ENCODE data around the gene LRP10.

DNA sequence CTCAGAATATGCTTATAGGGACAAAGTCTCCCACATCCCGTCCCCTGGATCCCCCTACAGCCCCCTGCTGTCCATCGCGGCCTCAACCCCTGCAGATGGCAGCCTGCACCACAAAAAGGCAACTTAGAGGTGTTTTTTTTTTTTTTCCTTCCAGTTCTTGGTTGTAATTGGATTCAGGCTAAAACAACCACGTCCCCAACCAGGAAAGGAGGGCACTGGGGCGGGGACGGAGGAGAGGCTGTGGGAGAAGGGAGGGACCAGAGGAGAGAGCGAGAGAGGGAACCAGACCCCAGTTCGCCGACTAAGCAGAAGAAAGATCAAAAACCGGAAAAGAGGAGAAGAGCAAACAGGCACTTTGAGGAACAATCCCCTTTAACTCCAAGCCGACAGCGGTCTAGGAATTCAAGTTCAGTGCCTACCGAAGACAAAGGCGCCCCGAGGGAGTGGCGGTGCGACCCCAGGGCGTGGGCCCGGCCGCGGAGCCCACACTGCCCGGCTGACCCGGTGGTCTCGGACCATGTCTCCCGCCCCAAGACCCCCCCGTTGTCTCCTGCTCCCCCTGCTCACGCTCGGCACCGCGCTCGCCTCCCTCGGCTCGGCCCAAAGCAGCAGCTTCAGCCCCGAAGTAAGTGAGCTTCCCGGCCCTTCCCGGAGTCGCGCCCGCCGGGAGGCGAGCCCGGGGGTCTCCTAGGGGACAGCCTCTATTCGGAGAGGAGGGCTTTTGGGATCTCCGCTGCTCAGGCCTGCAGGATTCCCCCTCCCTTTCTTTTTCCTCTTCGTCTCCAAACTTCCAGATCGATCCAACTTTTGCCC is 35.0 kb upstream of the LRP10 start, which contains the start of gene MMP14:
- TF ChIP-seq EZH2 (IDR thresholded peaks at IDR 0.05; ENCODE audit: insufficient read depth, poor library complexity, severe bottlenecking) (no peak), EZH2phosphoT487 (IDR thresholded peaks at IDR 0.05; ENCODE audit: insufficient read depth, low read depth) (no peak)
